Suprapubic skin (tissue), 3 donors: ENCODE measurements around the gene UGT1A7.

ENCODE experiments used
- CTCF ChIP-seq, 2 donors: fragments of 200-600 bp in 1 of 2; fragments of 450-650 bp in 1 of 2; sonication (generic) in 1 of 2; IDR thresholded peaks; one replicate each; pipeline ENCODE4 v1.5.1; 2016 to 2019; ENCODE audit warnings: antibody characterized with exemption in 2 of 2, mild to moderate bottlenecking in 1 of 2, moderate library complexity in 1 of 2
- POLR2A ChIP-seq, 2 donors: fragments of 450-650 bp; IDR thresholded peaks; one replicate each; pipeline ENCODE4 v1.6.1; 2017; ENCODE audit warnings: antibody characterized with exemption in 2 of 2, mild to moderate bottlenecking in 2 of 2, moderate library complexity in 2 of 2

GRCh38 chr2:233817361-233817911 lies 135.7 kb downstream of the UGT1A7 start:
- TF ChIP-seq CTCF (IDR thresholded peaks at IDR 0.05) (no peak), POLR2A (IDR thresholded peaks at IDR 0.05) (no peak)
